Activated naive CD8-positive, alpha-beta T cell treated with anti-CD3 and anti-CD28 coated beads, Interleukin-2, amount 50 U/mL, for 24 hours (primary cell): ENCODE data around the gene LSP1.
"Not testable (repeated sequence)": the region's sequence is repeated elsewhere in the genome, so short reads cannot be mapped to it uniquely, and the experiment has no call there.

Experiments used
- ATAC-seq: fragments of 150-1000 bp; cut with Tn5 transposase; one replicate; pipeline ENCODE4 v1.10.0; 2021
- DNase-seq: peaks from one replicate; pipeline ENCODE4 v3.0.0; 2021
- H3K27ac Mint-ChIP-seq: one replicate; pipeline ENCODE4 v1.8.0; 2021; ENCODE audit warnings: mild to moderate bottlenecking, mixed read lengths
- H3K27me3 Mint-ChIP-seq: one replicate; pipeline ENCODE4 v1.8.0; 2021; ENCODE audit warnings: mixed read lengths
- H3K36me3 Mint-ChIP-seq: one replicate; pipeline ENCODE4 v1.8.0; 2021; ENCODE audit warnings: low read depth, mixed read lengths
- H3K4me1 Mint-ChIP-seq: one replicate; pipeline ENCODE4 v1.8.0; 2021; ENCODE audit warnings: mixed read lengths
- H3K4me3 Mint-ChIP-seq: one replicate; pipeline ENCODE4 v1.8.0; 2021; ENCODE audit warnings: mild to moderate bottlenecking, moderate library complexity, mixed read lengths
- H3K9me3 Mint-ChIP-seq: one replicate; pipeline ENCODE4 v1.8.0; 2021; ENCODE audit warnings: mixed read lengths

The LSP1 gene

GRCh38 chr11:1936781-1937615 lies 84.1 kb downstream of the LSP1 start:
- Mint-ChIP-seq H3K9me3 (no peaks in the 10 kb centered on the region), H3K4me3 (no peak overlapping the region), H3K27ac (no peak overlapping the region), H3K36me3 (no peaks in the 10 kb centered on the region), H3K27me3 (peaks cover 2% of the 10 kb centered on the region), H3K4me1 (peaks cover 3% of the 10 kb centered on the region)
- DNase-seq (no peak), ATAC-seq (no peak)

- H3K27me3 Mint-ChIP-seq: peaks cover 2% of the 10 kb centered on the region
- H3K4me3 Mint-ChIP-seq: no peak overlapping the region
- ATAC-seq (no peak), DNase-seq (no peak)
- H3K9me3 Mint-ChIP-seq: no peaks in the 10 kb centered on the region
- peaks cover 3% of the 10 kb centered on the region for H3K4me1 Mint-ChIP-seq
- no peak overlapping the region for H3K27ac Mint-ChIP-seq
- H3K36me3 Mint-ChIP-seq: no peaks in the 10 kb centered on the region
Measured at GRCh38 chr11:1937616-1938342, 84.9 kb downstream of the LSP1 start.

GRCh38 chr11:1938343-1939005 lies 85.6 kb downstream of the LSP1 start:
- Mint-ChIP-seq H3K4me3 (no peak overlapping the region), H3K4me1 (peaks cover 3% of the 10 kb centered on the region), H3K27me3 (no peaks in the 10 kb centered on the region), H3K9me3 (no peaks in the 10 kb centered on the region), H3K27ac (no peak overlapping the region), H3K36me3 (no peaks in the 10 kb centered on the region)
- DNase-seq: no peak
- no peak for ATAC-seq

- Mint-ChIP-seq H3K9me3 (no peaks in the 10 kb centered on the region), H3K27ac (no peak overlapping the region), H3K36me3 (no peaks in the 10 kb centered on the region), H3K27me3 (no peaks in the 10 kb centered on the region), H3K4me1 (peaks cover 3% of the 10 kb centered on the region), H3K4me3 (peak overlapping the region; percentile 17)
- no peak for DNase-seq
- no peak for ATAC-seq
Measured at GRCh38 chr11:1939006-1939625, 86.2 kb downstream of the LSP1 start.

GRCh38 chr11:1939788-1940187 lies 86.9 kb downstream of the LSP1 start:
- not testable (repeated sequence) for H3K36me3 Mint-ChIP-seq, H3K9me3 Mint-ChIP-seq, H3K4me1 Mint-ChIP-seq, ATAC-seq, DNase-seq, H3K27me3 Mint-ChIP-seq, H3K4me3 Mint-ChIP-seq
- peak overlapping the region; percentile 13 for H3K27ac Mint-ChIP-seq
